Adrenal gland (tissue), 12 donors: ENCODE data around the gene ATP9A. TPM values are rescaled to one million over a fixed set of nuclear protein-coding genes. Genes with fewer than 3 reads are reported as not detected.
"Not testable (repeated sequence)": the region's sequence is repeated elsewhere in the genome, so short reads cannot be mapped to it uniquely, and the experiment has no call there.

Experiments
- DNase-seq, 7 donors: peaks; one replicate each; pipeline ENCODE4 v3.0.0-alpha.2; 2019 to 2020
- H3K27ac ChIP-seq, 5 donors: fragments of 200-600 bp; sonication (generic) in 4 of 5; 1 replicate in 3 of 5; 2 replicates in 2 of 5; pipeline versions ENCODE4 v1.5.1 to v1.8.0; 2016 to 2020; ENCODE audit warnings: mild to moderate bottlenecking in 1 of 5
- H3K27me3 ChIP-seq: fragments of 200-600 bp; 2 replicates; pipeline ENCODE4 v1.8.0; 2021
- H3K36me3 ChIP-seq, 2 donors: fragments of 200-600 bp; replicated peaks in 1 of 2; 1 replicate in 1 of 2; 2 replicates in 1 of 2; pipeline versions ENCODE4 v1.5.1 to v1.8.0; 2018 to 2022
- H3K4me1 ChIP-seq, 2 donors: fragments of 200-600 bp; replicated peaks in 1 of 2; 1 replicate in 1 of 2; 2 replicates in 1 of 2; pipeline versions ENCODE4 v1.5.1 to v1.8.0; 2018 to 2021
- H3K4me3 ChIP-seq, 4 donors: fragments of 200-600 bp; sonication (generic) in 3 of 4; one replicate each; pipeline ENCODE4 v1.5.1; 2016 to 2018
- H3K9me3 ChIP-seq, 3 donors: fragments of 200-600 bp; sonication (generic) in 1 of 3; replicated peaks in 1 of 3; 1 replicate in 2 of 3; 2 replicates in 1 of 3; pipeline versions ENCODE4 v1.5.1 to v1.8.0; 2016 to 2021
- POLR2A ChIP-seq, 2 donors: fragments of 450-650 bp; IDR thresholded peaks; one replicate each; pipeline ENCODE4 v1.6.1; 2017; ENCODE audit warnings: antibody characterized with exemption in 2 of 2, mild to moderate bottlenecking in 2 of 2, moderate library complexity in 1 of 2
- WGBS, 4 donors: extraction: QIAGEN DNeasy Blood & Tissue Kit in 2 of 4; methylation state at CpG; one replicate each; pipeline versions ENCODE4 v1.1.5 to v1.1.7; 2013 to 2017; 5-methylcytosine and 5-hydroxymethylcytosine counted together
- intact Hi-C, 2 donors: fragments of 100-400 bp; cut with DNase I; formaldehyde crosslinking; loops; one replicate each; pipeline versions ENCODE4 v1.14.1 to v1.15.0; 2022 to 2023
- polyA plus RNA-seq, 3 donors: library from polyadenylated mRNA; stranded (reverse); fragments of 200-250 nt in 2 of 3; fragments of 350-450 nt in 1 of 3; fragmentation: Illumina TruSeq in 1 of 3; extraction: RNeasy Lipid Tissue Mini Kit (QIAGEN cat#74804) in 1 of 3; gene quantifications; one replicate each; pipeline ENCODE4 v1.2.3, GENCODE V29; 2013 to 2014
- total RNA-seq, 9 donors: library from RNA; depleted of rRNA in 4 of 9; stranded (reverse); fragments of >200 nt in 4 of 9; fragments of 120-200 nt in 1 of 9; fragmentation: NEBNext Ultra II Directional in 1 of 9; extraction: Animal tissue kit (Norgen Biotek cat#: 25700) in 1 of 9; gene quantifications; one replicate each; pipeline versions ENCODE4 v1.1.0 to v1.2.4, GENCODE V29; 2013 to 2023
- TF ChIP-seq, protein P1 (sequence below), 6 experiments: fragments of 450-650 bp in 4 of 6; fragments of 200-600 bp in 2 of 6; sonication (generic) in 1 of 6; IDR thresholded peaks; 1 replicate in 5 of 6; 2 replicates in 1 of 6; pipeline versions ENCODE4 v1.5.1 to v1.8.0; 2016 to 2021; ENCODE audit warnings: antibody characterized with exemption in 6 of 6, mild to moderate bottlenecking in 2 of 6, moderate library complexity in 1 of 6
- donor health status: healthy with polysubstance abuse.
- donor health status: Bipolar disorder and iron deficiency.
- donor health status: DM: yes; HTN: yes; CAD: no.
- donor health status: DM: no; HTN: no; CAD: no.
- donor health status: DM: no; HTN: no; CAD: no.
- donor health status: DM: yes; HTN: yes; CAD: no.

ATP9A gene
- total and polyA plus RNA-seq, 12 donors, result 3.7 to 34.5 (median 16.7) TPM

DNA sequence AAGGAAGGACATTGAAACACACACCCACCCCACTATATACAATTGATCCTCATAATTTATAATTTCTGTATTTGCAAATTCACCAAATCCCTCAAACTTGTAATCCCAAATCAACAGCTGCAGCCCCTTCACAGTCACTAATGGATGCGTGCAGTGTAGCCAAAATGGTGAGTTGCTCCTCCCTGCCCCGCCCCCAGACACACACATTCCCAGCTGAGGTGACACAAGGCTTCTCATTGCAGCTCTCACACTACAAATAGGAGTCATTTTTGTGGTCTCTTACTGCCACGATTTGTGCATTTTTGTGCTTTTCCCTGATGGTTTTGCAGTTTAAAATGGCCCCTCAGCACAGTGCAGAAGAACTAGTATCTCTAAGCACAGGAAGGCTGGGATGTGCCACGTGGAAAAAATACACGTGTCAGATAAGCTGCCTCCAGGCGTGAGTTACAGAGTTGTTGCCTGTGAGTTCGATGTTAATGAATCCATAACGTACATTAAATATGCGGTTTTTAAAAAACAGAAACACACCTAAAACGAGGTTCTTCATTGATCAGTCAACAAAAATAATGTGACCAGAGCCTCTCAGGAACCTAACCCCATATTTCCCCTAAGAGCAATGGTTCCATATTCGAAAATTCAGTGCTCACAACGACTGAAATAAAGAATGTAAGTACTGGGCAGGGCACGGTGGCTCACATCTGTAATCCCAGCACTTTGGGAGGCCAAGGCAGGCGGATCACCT lies 8.2 kb downstream of the ATP9A start:
- no peaks in the 10 kb centered on the region for H3K27me3 ChIP-seq
- no peaks in the 10 kb centered on the region for H3K9me3 ChIP-seq
- WGBS, 4 donors, result 87 to 91% (median 90%) methylated on average over 14 of the region's 14 CpGs
- no peak overlapping the region for H3K4me3 ChIP-seq
- no peak for TF ChIP-seq POLR2A (IDR thresholded peaks at IDR 0.05)
- no peaks in the 10 kb centered on the region for H3K4me1 ChIP-seq
- DNase-seq, result no peak
- intact Hi-C loops, result no loop called here
- H3K36me3 ChIP-seq, result no peaks in the 10 kb centered on the region
- peak overlapping the region in 1 of 5 donors; percentile 74 for H3K27ac ChIP-seq

DNA sequence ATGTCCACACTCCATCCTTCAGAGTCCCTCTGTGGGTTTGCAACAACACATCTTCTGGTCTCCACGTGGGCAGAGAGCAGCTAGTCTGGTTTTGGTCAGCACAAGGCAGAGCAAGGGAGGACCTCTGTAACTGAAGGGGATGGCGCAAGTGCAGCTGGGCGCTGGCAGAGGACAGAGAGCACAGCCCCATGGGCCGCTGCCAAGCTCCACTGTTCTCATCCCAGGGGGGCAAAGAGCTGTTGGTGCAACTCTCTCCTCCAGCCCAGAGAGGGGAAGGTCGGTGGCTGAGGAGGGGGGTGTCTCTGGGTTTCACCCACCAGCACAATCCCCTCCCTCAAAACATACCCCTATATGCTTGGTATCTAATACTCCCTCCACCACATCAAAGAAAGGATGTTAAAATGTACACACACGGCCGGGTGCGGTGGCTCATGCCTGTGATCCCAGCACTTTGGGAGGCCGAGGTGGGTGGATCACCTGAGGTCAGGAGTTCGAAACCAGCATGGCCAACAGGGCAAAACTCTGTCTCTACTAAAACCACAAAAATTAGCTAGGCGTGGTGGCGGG lies 9.1 kb downstream of the ATP9A start:
- WGBS, 4 donors, result 74 to 88% (median 83%) methylated on average over 8 to 12 of the region's 12 CpGs
- Histone ChIP-seq H3K4me1 (no peaks in the 10 kb centered on the region), H3K27me3 (no peaks in the 10 kb centered on the region), H3K27ac (peak overlapping the region in 4 of 5 donors; percentile 14 to 81 (median 60)), H3K36me3 (no peaks in the 10 kb centered on the region), H3K4me3 (no peak overlapping the region), H3K9me3 (no peaks in the 10 kb centered on the region)
- peak in 1 of 7 donors; percentile 28 for DNase-seq
- no peak for TF ChIP-seq POLR2A (IDR thresholded peaks at IDR 0.05)
- TF ChIP-seq, protein P1, sequence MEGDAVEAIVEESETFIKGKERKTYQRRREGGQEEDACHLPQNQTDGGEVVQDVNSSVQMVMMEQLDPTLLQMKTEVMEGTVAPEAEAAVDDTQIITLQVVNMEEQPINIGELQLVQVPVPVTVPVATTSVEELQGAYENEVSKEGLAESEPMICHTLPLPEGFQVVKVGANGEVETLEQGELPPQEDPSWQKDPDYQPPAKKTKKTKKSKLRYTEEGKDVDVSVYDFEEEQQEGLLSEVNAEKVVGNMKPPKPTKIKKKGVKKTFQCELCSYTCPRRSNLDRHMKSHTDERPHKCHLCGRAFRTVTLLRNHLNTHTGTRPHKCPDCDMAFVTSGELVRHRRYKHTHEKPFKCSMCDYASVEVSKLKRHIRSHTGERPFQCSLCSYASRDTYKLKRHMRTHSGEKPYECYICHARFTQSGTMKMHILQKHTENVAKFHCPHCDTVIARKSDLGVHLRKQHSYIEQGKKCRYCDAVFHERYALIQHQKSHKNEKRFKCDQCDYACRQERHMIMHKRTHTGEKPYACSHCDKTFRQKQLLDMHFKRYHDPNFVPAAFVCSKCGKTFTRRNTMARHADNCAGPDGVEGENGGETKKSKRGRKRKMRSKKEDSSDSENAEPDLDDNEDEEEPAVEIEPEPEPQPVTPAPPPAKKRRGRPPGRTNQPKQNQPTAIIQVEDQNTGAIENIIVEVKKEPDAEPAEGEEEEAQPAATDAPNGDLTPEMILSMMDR (IDR thresholded peaks at IDR 0.05), result no peak
- intact Hi-C loops, result no loop called here

DNA sequence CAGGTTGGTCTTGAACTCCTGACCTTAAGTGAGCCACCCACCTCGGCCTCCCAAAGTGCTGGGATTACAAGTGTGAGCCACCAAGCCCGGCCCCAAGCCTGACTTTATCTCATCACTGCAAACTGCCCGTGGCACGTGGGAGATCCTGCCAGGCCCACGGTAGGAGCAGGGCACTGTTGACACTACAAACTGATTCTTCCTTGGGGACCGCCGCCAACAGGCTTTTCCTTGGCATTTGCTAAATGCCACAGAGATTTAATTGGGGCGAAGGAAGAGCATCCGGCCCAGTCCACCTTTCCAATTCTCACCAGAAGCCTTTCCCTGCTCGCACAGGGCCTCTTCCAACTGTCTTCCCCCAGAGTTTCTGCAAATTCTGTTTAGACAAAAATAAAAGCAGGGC lies 11.0 kb downstream of the ATP9A start:
- WGBS, 4 donors, result 45 to 67% (median 62%) methylated on average over 8 to 10 of the region's 10 CpGs
- H3K27me3 ChIP-seq, result no peaks in the 10 kb centered on the region
- H3K9me3 ChIP-seq, result no peaks in the 10 kb centered on the region
- TF ChIP-seq, protein P1 (IDR thresholded peaks at IDR 0.05), result no peak
- no peak for TF ChIP-seq POLR2A (IDR thresholded peaks at IDR 0.05)
- no peak overlapping the region for H3K4me3 ChIP-seq
- H3K4me1 ChIP-seq, result peaks cover 5 to 8% of the 10 kb centered on the region in 2 donors
- H3K27ac ChIP-seq, result peak overlapping the region in 4 of 5 donors; percentile 14 to 81 (median 60)
- DNase-seq, result peak; percentile 21 to 75 (median 56)
- intact Hi-C loops, result no loop called here
- no peaks in the 10 kb centered on the region for H3K36me3 ChIP-seq

DNA sequence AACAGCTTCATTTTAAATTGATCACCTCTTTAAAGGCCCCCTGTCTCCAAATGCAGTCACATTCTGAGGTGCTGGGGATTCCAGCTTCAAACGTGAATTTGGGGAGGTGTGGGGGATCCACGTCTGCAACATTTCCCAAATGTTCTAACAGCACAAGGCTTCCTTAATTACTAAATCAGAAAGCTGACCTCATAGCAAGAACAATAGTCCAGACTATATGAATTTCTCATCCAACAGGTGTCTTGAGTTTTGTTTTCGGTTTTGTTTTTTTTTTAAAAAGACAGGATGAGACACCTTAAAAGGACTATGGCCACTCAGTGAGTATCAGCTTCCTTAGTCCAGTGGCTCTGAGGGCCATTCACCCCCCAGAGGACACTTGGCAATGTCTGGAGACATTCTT lies 11.5 kb downstream of the ATP9A start:
- Histone ChIP-seq H3K27me3 (no peaks in the 10 kb centered on the region), H3K27ac (peak overlapping the region in 3 of 5 donors; percentile 53 to 81 (median 66)), H3K36me3 (no peaks in the 10 kb centered on the region), H3K4me3 (no peak overlapping the region), H3K9me3 (no peaks in the 10 kb centered on the region), H3K4me1 (peaks cover 8 to 12% of the 10 kb centered on the region in 2 donors)
- TF ChIP-seq, protein P1 (IDR thresholded peaks at IDR 0.05), result no peak
- no peak for TF ChIP-seq POLR2A (IDR thresholded peaks at IDR 0.05)
- intact Hi-C loops, result no loop called here
- DNase-seq, result no peak
- 77 to 88% (median 82%) methylated on average over 3 of the region's 3 CpGs for WGBS, 4 donors

DNA sequence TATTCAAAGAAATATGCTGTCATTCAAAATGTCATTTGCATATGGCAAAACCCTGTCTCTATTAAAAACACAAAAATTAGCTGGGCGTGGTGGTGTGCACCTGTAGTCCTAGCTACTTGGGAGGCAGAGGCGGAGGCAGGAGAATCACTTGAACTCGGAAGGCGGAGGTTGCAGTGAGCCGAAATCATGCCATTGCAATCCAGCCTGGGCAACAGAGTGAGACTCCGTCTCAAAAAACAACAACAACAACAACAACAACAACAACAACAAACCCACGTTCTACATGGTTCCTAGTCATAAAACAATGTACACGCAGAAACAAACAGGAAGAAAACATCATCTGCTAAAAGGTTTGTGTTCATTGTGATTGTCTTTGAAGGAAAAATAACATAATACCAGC lies 15.0 kb downstream of the ATP9A start:
- H3K9me3 ChIP-seq, DNase-seq, H3K27me3 ChIP-seq, H3K4me3 ChIP-seq, H3K36me3 ChIP-seq, intact Hi-C loops: not testable (repeated sequence)
- Histone ChIP-seq H3K4me1 (peaks cover 20 to 21% of the 10 kb centered on the region in 2 donors), H3K27ac (peak overlapping the region in 1 of 5 donors; percentile 71)
- WGBS, 4 donors, result 93 to 97% (median 95%) methylated on average over 8 of the region's 8 CpGs
